Spleen (tissue), 11 donors: ENCODE measurements around the gene AEBP1. TPM values are rescaled to one million over a fixed set of nuclear protein-coding genes. Genes with fewer than 3 reads are reported as not detected.
A peak's percentile ranks its signal among the peaks of the same experiment; 100 is the strongest.

Source experiments
- DNase-seq: peaks from one replicate; pipeline ENCODE4 v3.0.0-alpha.2; 2020
- H3K27ac ChIP-seq, 8 donors: fragments of 200-600 bp; sonication (generic) in 7 of 8; 1 replicate in 4 of 8; 2 replicates in 4 of 8; pipeline versions ENCODE4 v1.5.0 to v1.8.0; 2016 to 2021; ENCODE audit warnings: inconsistent platforms in 4 of 8, mild to moderate bottlenecking in 4 of 8, moderate library complexity in 1 of 8
- H3K27me3 ChIP-seq, 7 donors: fragments of 200-600 bp; sonication (generic) in 6 of 7; replicated peaks in 1 of 7; 1 replicate in 4 of 7; 2 replicates in 3 of 7; pipeline versions ENCODE4 v1.5.0 to v1.8.0; 2016 to 2021; ENCODE audit warnings: inconsistent platforms in 3 of 7, mild to moderate bottlenecking in 1 of 7
- H3K36me3 ChIP-seq, 6 donors: fragments of 200-600 bp; sonication (generic) in 5 of 6; 1 replicate in 4 of 6; 2 replicates in 2 of 6; pipeline versions ENCODE4 v1.5.0 to v1.8.0; 2016 to 2021; ENCODE audit warnings: inconsistent platforms in 2 of 6
- H3K4me1 ChIP-seq, 6 donors: fragments of 200-600 bp; sonication (generic) in 5 of 6; 1 replicate in 3 of 6; 2 replicates in 3 of 6; pipeline versions ENCODE4 v1.5.0 to v1.8.0; 2016 to 2021; ENCODE audit warnings: inconsistent platforms in 3 of 6
- H3K4me3 ChIP-seq, 8 donors: fragments of 200-600 bp; sonication (generic) in 7 of 8; 1 replicate in 4 of 8; 2 replicates in 4 of 8; pipeline versions ENCODE4 v1.5.0 to v1.8.0; 2016 to 2021; ENCODE audit warnings: inconsistent platforms in 4 of 8, mild to moderate bottlenecking in 4 of 8, moderate library complexity in 2 of 8
- H3K9me3 ChIP-seq, 8 donors: fragments of 200-600 bp; sonication (generic) in 7 of 8; 1 replicate in 4 of 8; 2 replicates in 4 of 8; pipeline versions ENCODE4 v1.5.0 to v1.8.0; 2016 to 2021; ENCODE audit warnings: inconsistent platforms in 4 of 8
- CTCF ChIP-seq, 11 experiments: fragments of 200-600 bp in 7 of 11; fragments of 450-650 bp in 4 of 11; sonication (generic) in 4 of 11; IDR thresholded peaks in 8 of 11; conservative IDR thresholded peaks in 3 of 11; 1 replicate in 7 of 11; 2 replicates in 4 of 11; pipeline versions ENCODE4 v1.4.0 to v1.8.0; 2016 to 2021; ENCODE audit warnings: antibody characterized with exemption in 11 of 11, inconsistent platforms in 4 of 11, mild to moderate bottlenecking in 1 of 11
- POLR2A ChIP-seq, 3 donors: fragments of 450-650 bp; IDR thresholded peaks; one replicate each; pipeline ENCODE4 v1.5.1; 2017; ENCODE audit warnings: antibody characterized with exemption in 3 of 3, mild to moderate bottlenecking in 1 of 3
- POLR2AphosphoS5 ChIP-seq, 3 donors: sonication (generic); formaldehyde crosslinking; IDR thresholded peaks; one replicate each; pipeline ENCODE4 v1.5.1; 2017; ENCODE audit warnings: antibody characterized with exemption in 3 of 3
- WGBS, 5 donors: extraction: QIAGEN DNeasy Blood & Tissue Kit in 3 of 5; methylation state at CpG; one replicate each; pipeline versions ENCODE4 v1.1.5 to v1.1.7; 2013 to 2018; 5-methylcytosine and 5-hydroxymethylcytosine counted together
- intact Hi-C: fragments of 100-400 bp; cut with DNase I; formaldehyde crosslinking; loops from one replicate; pipeline ENCODE4 v1.15.0; 2023; ENCODE audit warnings: low total_unique reads
- polyA plus RNA-seq, 3 donors: library from polyadenylated mRNA; stranded (reverse); fragments of 200-250 nt; gene quantifications; one replicate each; pipeline ENCODE4 v1.2.1, GENCODE V29; 2013
- total RNA-seq, 7 donors: library from RNA; depleted of rRNA in 3 of 7; stranded (reverse); fragments of >200 nt in 3 of 7; fragmentation: NEBNext Ultra II Directional in 4 of 7; extraction: Animal tissue kit (Norgen Biotek cat#: 25700) in 4 of 7; gene quantifications; one replicate each; pipeline versions ENCODE4 v1.1.0 to v1.2.1, GENCODE V29; 2016 to 2021
- donor health status: healthy with polysubstance abuse.
- donor health status: DM: no; HTN: no; CAD: no; lungs with moderate emphysema.
- donor health status: DM: no; HTN: no; CAD: no.
- donor health status: Bipolar disorder and iron deficiency.
- donor health status: healthy.
- donor health status: DM: no; HTN: no; CAD: no.
- donor health status: DM: yes; HTN: yes; CAD: no.

The AEBP1 gene
- total and polyA plus RNA-seq, 10 donors, result 41.3 to 106 (median 76.0) TPM

GRCh38 chr7:44110719-44111635 is 6.8 kb downstream of the AEBP1 start:
- Histone ChIP-seq H3K27me3 (no peaks in the 10 kb centered on the region), H3K27ac (no peak overlapping the region), H3K4me1 (peaks cover 0 to 13% (median 3%) of the 10 kb centered on the region in 6 donors), H3K9me3 (no peaks in the 10 kb centered on the region), H3K4me3 (no peak overlapping the region), H3K36me3 (peaks cover 0 to 92% (median 44%) of the 10 kb centered on the region in 6 donors)
- intact Hi-C loops, result no loop called here
- no peak for TF ChIP-seq POLR2A (IDR thresholded peaks at IDR 0.05)
- TF ChIP-seq POLR2AphosphoS5 (IDR thresholded peaks at IDR 0.05), result peak in 1 of 3 donors; percentile 49
- DNase-seq, result no peak
- 73 to 85% (median 78%) methylated on average over 14 to 27 of the region's 27 CpGs for WGBS, 5 donors

GRCh38 chr7:44111761-44112160 is 7.6 kb downstream of the AEBP1 start:
- peak; percentile 66 for DNase-seq
- no peaks in the 10 kb centered on the region for H3K27me3 ChIP-seq
- TF ChIP-seq CTCF (IDR thresholded peaks at IDR 0.05 in 8 of 11, conservative IDR thresholded peaks at IDR 0.05 in 3 of 11) (no peak), POLR2A (IDR thresholded peaks at IDR 0.05) (no peak), POLR2AphosphoS5 (IDR thresholded peaks at IDR 0.05) (peak in 1 of 3 donors; percentile 36)
- H3K27ac ChIP-seq, result no peak overlapping the region
- 87 to 96% (median 91%) methylated on average over 10 to 16 of the region's 16 CpGs for WGBS, 5 donors
- no peaks in the 10 kb centered on the region for H3K9me3 ChIP-seq
- intact Hi-C loops, result no loop called here
- no peak overlapping the region for H3K4me3 ChIP-seq
- peaks cover 0 to 100% (median 49%) of the 10 kb centered on the region in 6 donors for H3K36me3 ChIP-seq
- H3K4me1 ChIP-seq, result peaks cover 0 to 6% (median 0%) of the 10 kb centered on the region in 6 donors

GRCh38 chr7:44112231-44112996 is 8.3 kb downstream of the AEBP1 start:
- DNase-seq, result peak; percentile 64
- 79 to 90% (median 87%) methylated on average over 29 to 41 of the region's 41 CpGs for WGBS, 5 donors
- Histone ChIP-seq H3K9me3 (no peaks in the 10 kb centered on the region), H3K4me1 (no peaks in the 10 kb centered on the region), H3K27ac (no peak overlapping the region), H3K27me3 (no peaks in the 10 kb centered on the region), H3K36me3 (peaks cover 0 to 100% (median 52%) of the 10 kb centered on the region in 6 donors), H3K4me3 (no peak overlapping the region)
- intact Hi-C loops, result no loop called here
- TF ChIP-seq POLR2AphosphoS5 (IDR thresholded peaks at IDR 0.05) (peak in 1 of 3 donors; percentile 69), CTCF (IDR thresholded peaks at IDR 0.05 in 8 of 11, conservative IDR thresholded peaks at IDR 0.05 in 3 of 11) (no peak), POLR2A (IDR thresholded peaks at IDR 0.05) (no peak)

GRCh38 chr7:44112997-44113763 is 9.0 kb downstream of the AEBP1 start:
- DNase-seq, result peak; percentile 69
- WGBS, 5 donors, result 89 to 96% (median 95%) methylated on average over 19 to 34 of the region's 34 CpGs
- H3K4me1 ChIP-seq, result no peaks in the 10 kb centered on the region

More at GRCh38 chr7:44112997-44113763, 9.0 kb downstream of the AEBP1 start:
- Histone ChIP-seq H3K27me3 (no peaks in the 10 kb centered on the region), H3K4me3 (no peak overlapping the region), H3K27ac (no peak overlapping the region), H3K36me3 (peaks cover 0 to 100% (median 57%) of the 10 kb centered on the region in 6 donors), H3K9me3 (no peaks in the 10 kb centered on the region)
- TF ChIP-seq POLR2AphosphoS5 (IDR thresholded peaks at IDR 0.05) (peak in 2 of 3 donors; percentile 1 to 6), POLR2A (IDR thresholded peaks at IDR 0.05) (no peak)
- intact Hi-C loops, result no loop called here
